Small intestine (tissue), 7 donors: ENCODE measurements around the gene ABR. TPM values are rescaled to one million over a fixed set of nuclear protein-coding genes. Genes with fewer than 3 reads are reported as not detected.
A peak's percentile ranks its signal among the peaks of the same experiment; 100 is the strongest.

Experiments used
- DNase-seq, 2 donors: peaks; one replicate each; pipeline versions ENCODE4 v3.0.0 to v3.0.0-alpha.2; 2013
- FAIRE-seq: peaks from 2 replicates; lab custom pipeline; 2012; peaks lifted over from hg19 to GRCh38; lab: Jason Lieb, UNC
- H3K27ac ChIP-seq, 3 donors: one replicate each; pipeline ENCODE4 v1.5.1; 2013; ENCODE audit warnings: low read length in 2 of 3, mild to moderate bottlenecking in 2 of 3, control low read depth in 1 of 3, inconsistent platforms in 1 of 3, low read depth in 1 of 3, moderate library complexity in 1 of 3
- H3K27me3 ChIP-seq, 3 donors: one replicate each; pipeline ENCODE4 v1.6.1; 2013; ENCODE audit warnings: low read length in 3 of 3, inconsistent platforms in 1 of 3; ENCODE audit not compliant: control insufficient read depth in 3 of 3, insufficient read depth in 3 of 3
- H3K36me3 ChIP-seq, 3 donors: one replicate each; pipeline ENCODE4 v1.6.1; 2013; ENCODE audit warnings: low read length in 3 of 3, inconsistent platforms in 1 of 3, low read depth in 1 of 3, mild to moderate bottlenecking in 1 of 3, moderate library complexity in 1 of 3; ENCODE audit not compliant: control insufficient read depth in 3 of 3, insufficient read depth in 2 of 3
- H3K4me1 ChIP-seq, 3 donors: one replicate each; pipeline ENCODE4 v1.6.1; 2013; ENCODE audit warnings: low read length in 2 of 3, inconsistent platforms in 1 of 3, low read depth in 1 of 3, mild to moderate bottlenecking in 1 of 3, moderate library complexity in 1 of 3; ENCODE audit not compliant: control insufficient read depth in 3 of 3, insufficient read depth in 2 of 3
- H3K4me3 ChIP-seq, 3 donors: one replicate each; pipeline ENCODE4 v1.5.1; 2013; ENCODE audit warnings: low read length in 3 of 3, control low read depth in 1 of 3, inconsistent platforms in 1 of 3, low read depth in 1 of 3, mild to moderate bottlenecking in 1 of 3, moderate library complexity in 1 of 3
- H3K9me3 ChIP-seq, 2 donors: one replicate each; pipeline ENCODE4 v1.6.1; 2013; ENCODE audit warnings: low read depth in 1 of 2, low read length in 1 of 2; ENCODE audit not compliant: control insufficient read depth in 2 of 2, insufficient read depth in 1 of 2
- WGBS, 3 donors: extraction: QIAGEN DNeasy Blood & Tissue Kit; methylation state at CpG; one replicate each; pipeline ENCODE4 v1.1.7; 2013; 5-methylcytosine and 5-hydroxymethylcytosine counted together
- polyA plus RNA-seq, 4 donors: library from polyadenylated mRNA; stranded (reverse) in 3 of 4; unstranded in 1 of 4; fragments of 200-250 nt in 3 of 4; fragments of 120-200 nt in 1 of 4; gene quantifications; one replicate each; pipeline versions ENCODE4 v1.2.1 to v1.2.3, GENCODE V29; 2013
- donor health status: healthy with polysubstance abuse.
- donor health status: control.
- donor health status: control.
- donor health status: Bipolar disorder and iron deficiency.
- donor health status: healthy.

The ABR gene
- polyA plus RNA-seq, 4 donors = 69.8 to 131 (median 83.5) TPM

- Histone ChIP-seq H3K36me3 (peaks cover 8 to 91% (median 17%) of the 10 kb centered on the region in 3 donors), H3K4me1 (peaks cover 0 to 25% (median 3%) of the 10 kb centered on the region in 3 donors), H3K27me3 (no peaks in the 10 kb centered on the region), H3K4me3 (no peak overlapping the region), H3K9me3 (no peaks in the 10 kb centered on the region), H3K27ac (no peak overlapping the region)
- DNase-seq (no peak), FAIRE-seq (no peak)
- 84 to 94% (median 91%) methylated on average over 6 to 8 of the region's 8 CpGs for WGBS, 3 donors
Observed at GRCh38 chr17:1091190-1091534, 88.6 kb downstream of the ABR start.

GRCh38 chr17:1090465-1091189, 89.2 kb downstream of the ABR start:
- H3K36me3 ChIP-seq = peaks cover 8 to 91% (median 16%) of the 10 kb centered on the region in 3 donors
- no peaks in the 10 kb centered on the region for H3K27me3 ChIP-seq
- FAIRE-seq (no peak), DNase-seq (no peak)
- WGBS, 3 donors = 82 to 88% (median 84%) methylated on average over 17 to 19 of the region's 19 CpGs
- H3K4me3 ChIP-seq = no peak overlapping the region
- no peaks in the 10 kb centered on the region for H3K9me3 ChIP-seq
- H3K27ac ChIP-seq = no peak overlapping the region
- H3K4me1 ChIP-seq = peaks cover 0 to 20% (median 3%) of the 10 kb centered on the region in 3 donors

- FAIRE-seq = no peak
- Histone ChIP-seq H3K27ac (no peak overlapping the region), H3K9me3 (no peaks in the 10 kb centered on the region), H3K36me3 (peaks cover 6 to 90% (median 12%) of the 10 kb centered on the region in 3 donors), H3K4me1 (peaks cover 0 to 15% (median 3%) of the 10 kb centered on the region in 3 donors), H3K4me3 (no peak overlapping the region), H3K27me3 (no peaks in the 10 kb centered on the region)
- 78 to 85% (median 84%) methylated on average over 13 of the region's 13 CpGs for WGBS, 3 donors
- no peak for DNase-seq
Observed at GRCh38 chr17:1089915-1090314, 89.9 kb downstream of the ABR start.

- WGBS, 3 donors = 22 to 49% (median 34%) methylated on average over 33 to 35 of the region's 35 CpGs
- peaks cover 0 to 22% (median 3%) of the 10 kb centered on the region in 3 donors for H3K4me1 ChIP-seq
- no peaks in the 10 kb centered on the region for H3K27me3 ChIP-seq
- no peak for FAIRE-seq
- no peak overlapping the region for H3K4me3 ChIP-seq
- peak overlapping the region; percentile 69 to 93 (median 81) for H3K27ac ChIP-seq
- no peaks in the 10 kb centered on the region for H3K9me3 ChIP-seq
- H3K36me3 ChIP-seq = peaks cover 6 to 91% (median 6%) of the 10 kb centered on the region in 3 donors
- DNase-seq = peak; percentile 79
Observed at GRCh38 chr17:1087381-1088241, 92.2 kb downstream of the ABR start.

- no peak overlapping the region for H3K4me3 ChIP-seq
- H3K9me3 ChIP-seq = no peaks in the 10 kb centered on the region
- peaks cover 2 to 90% (median 3%) of the 10 kb centered on the region in 3 donors for H3K36me3 ChIP-seq
- WGBS, 3 donors = 49 to 64% (median 53%) methylated on average over 19 of the region's 19 CpGs
- FAIRE-seq (no peak), DNase-seq (peak; percentile 40 to 56)
- peaks cover 0 to 50% (median 7%) of the 10 kb centered on the region in 3 donors for H3K4me1 ChIP-seq
- H3K27ac ChIP-seq = peak overlapping the region in 2 of 3 donors; percentile 18 to 65
- no peaks in the 10 kb centered on the region for H3K27me3 ChIP-seq
Observed at GRCh38 chr17:1083451-1084187, 96.2 kb downstream of the ABR start.

GRCh38 chr17:1082579-1082978, 97.2 kb downstream of the ABR start:
- no peak for FAIRE-seq
- peak overlapping the region; percentile 24 to 84 (median 41) for H3K27ac ChIP-seq
- WGBS, 3 donors = 31 to 61% (median 50%) methylated on average over 8 of the region's 8 CpGs
- peaks cover 3 to 91% (median 5%) of the 10 kb centered on the region in 3 donors for H3K36me3 ChIP-seq
- H3K27me3 ChIP-seq = no peaks in the 10 kb centered on the region
- peaks cover 0 to 49% (median 7%) of the 10 kb centered on the region in 3 donors for H3K4me1 ChIP-seq
- H3K4me3 ChIP-seq = no peak overlapping the region
- DNase-seq = peak in 1 of 2 donors; percentile 23
- H3K9me3 ChIP-seq = no peaks in the 10 kb centered on the region

GRCh38 chr17:1078831-1079561, 100.8 kb downstream of the ABR start:
- no peaks in the 10 kb centered on the region for H3K27me3 ChIP-seq
- DNase-seq = no peak
- peaks cover 5 to 88% (median 5%) of the 10 kb centered on the region in 3 donors for H3K36me3 ChIP-seq
- 86 to 91% (median 89%) methylated on average over 40 to 43 of the region's 43 CpGs for WGBS, 3 donors
- H3K4me3 ChIP-seq = no peak overlapping the region
- H3K27ac ChIP-seq = no peak overlapping the region
- peaks cover 2 to 68% (median 3%) of the 10 kb centered on the region in 3 donors for H3K4me1 ChIP-seq
- FAIRE-seq = no peak
- H3K9me3 ChIP-seq = no peaks in the 10 kb centered on the region
